ENCODE data around the gene WNT7B.

Gene WNT7B

DNA sequence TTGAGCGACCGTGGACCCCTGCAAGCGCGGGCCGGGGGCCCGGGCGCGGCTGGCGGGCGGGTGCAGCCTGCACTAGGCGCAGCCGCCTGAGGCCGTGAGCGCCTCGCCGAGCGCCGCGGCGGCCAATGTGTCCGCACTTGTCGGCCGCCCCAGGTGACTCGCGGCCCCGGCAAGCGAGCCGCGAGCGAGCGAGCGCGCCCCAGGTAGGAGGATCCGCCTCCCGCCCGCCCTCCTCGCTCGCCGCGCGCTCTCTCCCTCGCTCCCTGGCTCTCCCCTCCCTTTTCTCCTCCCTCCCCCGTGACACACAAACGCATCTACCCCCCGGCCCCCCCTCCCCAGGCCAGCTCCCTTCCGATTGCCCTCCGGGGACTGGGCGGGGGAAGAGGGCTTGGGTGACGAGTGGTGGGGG, at the start of gene WNT7B:
Gene WNT7B (minus strand): TSS at position 160 of the 409 bp plus-strand sequence. CDS start 408 bp downstream, outside the sequence.
- TF ChIP-seq, protein P1, sequence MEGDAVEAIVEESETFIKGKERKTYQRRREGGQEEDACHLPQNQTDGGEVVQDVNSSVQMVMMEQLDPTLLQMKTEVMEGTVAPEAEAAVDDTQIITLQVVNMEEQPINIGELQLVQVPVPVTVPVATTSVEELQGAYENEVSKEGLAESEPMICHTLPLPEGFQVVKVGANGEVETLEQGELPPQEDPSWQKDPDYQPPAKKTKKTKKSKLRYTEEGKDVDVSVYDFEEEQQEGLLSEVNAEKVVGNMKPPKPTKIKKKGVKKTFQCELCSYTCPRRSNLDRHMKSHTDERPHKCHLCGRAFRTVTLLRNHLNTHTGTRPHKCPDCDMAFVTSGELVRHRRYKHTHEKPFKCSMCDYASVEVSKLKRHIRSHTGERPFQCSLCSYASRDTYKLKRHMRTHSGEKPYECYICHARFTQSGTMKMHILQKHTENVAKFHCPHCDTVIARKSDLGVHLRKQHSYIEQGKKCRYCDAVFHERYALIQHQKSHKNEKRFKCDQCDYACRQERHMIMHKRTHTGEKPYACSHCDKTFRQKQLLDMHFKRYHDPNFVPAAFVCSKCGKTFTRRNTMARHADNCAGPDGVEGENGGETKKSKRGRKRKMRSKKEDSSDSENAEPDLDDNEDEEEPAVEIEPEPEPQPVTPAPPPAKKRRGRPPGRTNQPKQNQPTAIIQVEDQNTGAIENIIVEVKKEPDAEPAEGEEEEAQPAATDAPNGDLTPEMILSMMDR (IDR thresholded peaks at IDR 0.05; ENCODE audit: borderline replicate concordance, insufficient read depth, low read depth, low read length), result no peak
- H3K4me3 ChIP-seq (ENCODE audit: low read depth, low read length), result peak within 1 kb of the TSS; percentile 16

DNA sequence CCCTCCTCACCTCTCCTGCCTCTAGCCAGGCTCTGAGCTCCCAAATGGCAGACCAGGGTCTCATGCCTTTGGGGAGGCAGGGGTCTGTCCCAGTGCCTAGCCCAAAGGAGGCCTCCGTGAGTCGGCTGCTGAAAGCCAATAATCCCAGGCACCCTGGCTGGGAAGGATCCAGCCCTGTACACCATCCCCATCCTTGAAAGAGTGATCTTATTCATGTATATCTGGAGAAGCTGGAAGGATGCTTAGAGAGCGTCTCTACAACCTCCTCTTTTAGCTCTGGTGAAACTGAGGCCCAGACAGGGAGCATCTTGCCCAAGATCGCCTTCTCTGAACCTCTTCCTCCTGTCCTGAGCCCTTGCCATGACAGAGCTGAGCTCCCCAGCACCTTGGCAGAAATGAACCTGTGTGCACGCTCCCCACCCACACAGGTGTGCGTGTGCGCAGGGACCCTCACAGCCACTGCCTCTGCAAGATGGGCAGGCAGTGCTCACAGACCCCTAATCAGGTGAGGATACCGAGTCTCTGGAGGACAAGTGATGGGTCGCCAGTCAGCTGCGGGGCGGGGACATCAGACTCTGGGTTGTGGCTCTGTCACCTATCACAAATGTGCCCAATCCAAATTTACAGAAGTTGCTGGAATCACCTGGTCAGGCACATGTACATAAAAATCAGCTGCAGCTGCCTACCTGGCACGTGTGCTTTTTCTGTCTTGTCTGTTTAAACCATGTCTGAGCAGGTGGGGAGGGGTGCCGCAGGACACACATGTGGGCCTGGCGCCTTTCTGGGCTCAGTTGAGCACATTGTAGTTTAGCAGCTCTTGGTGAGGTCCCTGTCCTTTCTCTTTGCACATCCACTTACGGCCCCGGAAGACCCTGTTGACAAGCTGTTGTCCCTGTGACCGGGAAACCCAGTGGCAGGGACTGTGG, 49.3 kb upstream of the WNT7B start:
- TF ChIP-seq, protein P1 (IDR thresholded peaks at IDR 0.05; ENCODE audit: borderline replicate concordance, insufficient read depth, low read depth, low read length), result no peak
- no peak overlapping the region for H3K4me3 ChIP-seq (ENCODE audit: low read depth, low read length)

DNA sequence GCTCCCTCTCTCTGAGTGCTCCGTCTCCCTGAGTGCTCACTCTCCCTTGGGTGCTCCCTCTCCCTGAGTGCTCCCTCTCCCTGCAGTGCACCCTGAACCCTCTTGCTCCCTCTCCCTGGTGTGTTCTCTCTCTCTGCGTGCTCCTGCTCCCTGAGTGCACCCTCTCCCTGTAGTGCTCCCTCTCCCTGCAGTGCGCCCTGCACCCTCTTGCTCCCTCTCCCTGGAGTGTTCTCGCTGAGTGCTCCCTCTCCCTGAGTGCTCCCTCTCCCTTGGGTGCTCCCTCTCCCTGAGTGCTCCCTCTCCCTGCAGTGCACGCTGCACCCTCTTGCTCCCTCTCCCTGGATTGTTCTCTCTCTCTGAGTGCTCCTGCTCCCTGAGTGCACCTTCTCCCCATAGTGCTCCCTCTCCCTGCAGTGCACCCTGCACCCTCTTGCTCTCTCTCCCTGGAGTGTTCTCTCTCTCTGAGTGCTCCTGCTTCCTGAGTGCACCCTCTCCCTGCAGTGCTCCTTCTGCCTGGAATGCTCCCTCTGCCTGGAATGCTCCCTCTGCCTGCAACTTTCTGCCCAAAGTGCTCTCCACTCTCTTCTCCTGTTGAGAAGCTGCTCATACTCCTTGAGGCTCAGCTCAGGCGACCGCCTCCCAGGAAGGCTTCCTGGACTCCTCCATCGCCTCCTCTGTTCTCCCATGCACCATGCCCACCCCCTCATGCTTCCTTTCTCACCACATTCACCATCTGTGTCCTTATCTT, 48.4 kb upstream of the WNT7B start:
- TF ChIP-seq, protein P1 (IDR thresholded peaks at IDR 0.05; ENCODE audit: borderline replicate concordance, insufficient read depth, low read depth, low read length), result no peak
- no peak overlapping the region for H3K4me3 ChIP-seq (ENCODE audit: low read depth, low read length)

DNA sequence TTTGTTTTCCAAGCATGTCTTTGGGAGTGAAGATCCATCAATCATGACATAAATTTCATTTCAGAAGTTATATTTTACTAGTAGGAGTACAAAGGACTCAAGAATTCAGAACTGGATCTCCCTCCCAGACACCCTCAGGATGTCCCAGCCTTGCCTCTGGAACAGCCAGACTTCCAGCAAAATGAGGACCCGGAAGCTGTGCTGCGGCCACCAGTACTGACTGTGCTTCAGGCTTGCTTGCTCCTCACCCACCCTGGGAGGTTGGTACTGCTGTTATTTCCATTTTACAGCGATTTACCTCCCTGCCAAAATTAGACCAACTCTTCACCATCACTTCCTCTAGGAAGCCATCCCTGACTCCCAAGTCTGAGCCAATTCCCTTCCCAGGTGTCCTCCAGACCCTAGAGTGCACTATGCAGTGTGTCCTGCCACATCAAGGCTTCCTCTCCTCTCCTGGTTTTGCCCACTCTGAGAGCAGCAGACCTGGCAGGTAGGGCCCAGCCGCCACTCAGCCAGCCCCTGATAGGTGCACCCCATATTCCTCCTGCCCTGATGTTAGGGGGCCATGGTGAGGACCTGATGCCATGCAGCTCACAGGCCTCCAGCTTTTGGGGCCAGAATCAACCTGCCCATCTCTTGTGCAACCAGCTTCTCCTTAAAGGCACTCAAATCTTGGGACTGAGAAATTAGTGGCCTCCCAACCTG, 47.3 kb upstream of the WNT7B start:
- TF ChIP-seq, protein P1 (IDR thresholded peaks at IDR 0.05; ENCODE audit: borderline replicate concordance, insufficient read depth, low read depth, low read length), result no peak
- H3K4me3 ChIP-seq (ENCODE audit: low read depth, low read length), result no peak overlapping the region

DNA sequence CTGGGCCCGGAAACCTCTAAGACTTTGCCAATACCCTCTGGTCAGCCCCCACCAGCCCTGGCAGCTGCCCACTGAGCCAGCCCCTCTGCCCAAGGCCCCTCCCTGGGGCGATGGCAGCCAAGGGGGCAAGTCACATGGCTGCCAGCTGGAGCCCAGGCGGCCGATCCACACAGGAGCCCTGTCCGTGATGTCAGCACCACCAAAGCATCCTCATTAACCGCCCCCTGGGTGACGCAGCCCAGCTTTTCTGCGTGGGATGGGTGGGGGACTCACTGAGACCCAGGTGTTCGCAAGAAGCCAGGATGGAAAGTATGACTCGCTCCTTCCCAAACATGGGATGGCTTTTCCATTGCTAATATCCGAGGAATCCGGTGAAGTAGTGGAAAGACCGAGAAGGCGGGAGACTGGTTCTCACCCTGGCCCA, 46.6 kb upstream of the WNT7B start:
- TF ChIP-seq, protein P1 (IDR thresholded peaks at IDR 0.05; ENCODE audit: borderline replicate concordance, insufficient read depth, low read depth, low read length), result no peak
- H3K4me3 ChIP-seq (ENCODE audit: low read depth, low read length), result no peak overlapping the region

DNA sequence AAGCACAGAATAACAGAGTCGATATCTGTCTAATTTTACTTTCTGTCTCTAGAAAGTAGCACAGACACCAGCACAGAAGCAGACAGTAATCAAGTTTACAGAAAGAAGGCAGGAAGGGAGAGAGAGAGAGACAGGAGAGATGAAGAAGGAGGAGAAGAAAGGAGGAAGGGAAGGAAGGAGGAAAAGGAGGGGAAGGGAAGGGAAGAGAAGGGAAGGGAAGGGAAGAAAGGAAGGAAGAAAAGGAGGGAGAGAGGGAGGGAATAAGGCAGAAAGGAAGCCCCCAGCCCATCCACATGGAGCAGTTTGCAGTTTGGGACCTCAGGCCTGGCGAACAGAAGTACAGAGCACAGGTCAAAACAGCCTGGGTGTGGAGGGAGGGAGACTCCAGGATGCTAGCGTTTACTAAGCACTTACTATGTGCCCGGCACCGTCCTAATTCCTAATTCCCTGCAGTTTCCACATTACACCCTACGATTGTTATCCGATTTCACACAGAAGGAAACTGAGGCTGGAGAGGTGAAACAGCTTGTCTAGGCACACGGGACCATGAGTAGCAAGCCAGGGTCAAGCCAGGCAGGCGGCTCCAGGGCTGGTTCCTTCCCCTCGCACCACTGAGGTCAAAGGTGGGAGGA, 46.0 kb upstream of the WNT7B start:
- TF ChIP-seq, protein P1 (IDR thresholded peaks at IDR 0.05; ENCODE audit: borderline replicate concordance, insufficient read depth, low read depth, low read length), result no peak
- no peak overlapping the region for H3K4me3 ChIP-seq (ENCODE audit: low read depth, low read length)
